ENCODE measurements around the gene CCSAP.
"Not testable (repeated sequence)": the region's sequence is repeated elsewhere in the genome, so short reads cannot be mapped to it uniquely, and the experiment has no call there.

CCSAP gene, protein sequence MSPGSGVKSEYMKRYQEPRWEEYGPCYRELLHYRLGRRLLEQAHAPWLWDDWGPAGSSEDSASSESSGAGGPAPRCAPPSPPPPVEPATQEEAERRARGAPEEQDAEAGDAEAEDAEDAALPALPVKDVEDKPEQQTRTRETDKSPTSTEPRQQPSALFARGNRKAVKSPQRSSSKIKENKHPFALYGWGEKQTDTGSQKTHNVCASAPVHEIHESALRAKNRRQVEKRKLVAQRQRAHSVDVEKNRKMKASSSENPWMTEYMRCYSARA

DNA sequence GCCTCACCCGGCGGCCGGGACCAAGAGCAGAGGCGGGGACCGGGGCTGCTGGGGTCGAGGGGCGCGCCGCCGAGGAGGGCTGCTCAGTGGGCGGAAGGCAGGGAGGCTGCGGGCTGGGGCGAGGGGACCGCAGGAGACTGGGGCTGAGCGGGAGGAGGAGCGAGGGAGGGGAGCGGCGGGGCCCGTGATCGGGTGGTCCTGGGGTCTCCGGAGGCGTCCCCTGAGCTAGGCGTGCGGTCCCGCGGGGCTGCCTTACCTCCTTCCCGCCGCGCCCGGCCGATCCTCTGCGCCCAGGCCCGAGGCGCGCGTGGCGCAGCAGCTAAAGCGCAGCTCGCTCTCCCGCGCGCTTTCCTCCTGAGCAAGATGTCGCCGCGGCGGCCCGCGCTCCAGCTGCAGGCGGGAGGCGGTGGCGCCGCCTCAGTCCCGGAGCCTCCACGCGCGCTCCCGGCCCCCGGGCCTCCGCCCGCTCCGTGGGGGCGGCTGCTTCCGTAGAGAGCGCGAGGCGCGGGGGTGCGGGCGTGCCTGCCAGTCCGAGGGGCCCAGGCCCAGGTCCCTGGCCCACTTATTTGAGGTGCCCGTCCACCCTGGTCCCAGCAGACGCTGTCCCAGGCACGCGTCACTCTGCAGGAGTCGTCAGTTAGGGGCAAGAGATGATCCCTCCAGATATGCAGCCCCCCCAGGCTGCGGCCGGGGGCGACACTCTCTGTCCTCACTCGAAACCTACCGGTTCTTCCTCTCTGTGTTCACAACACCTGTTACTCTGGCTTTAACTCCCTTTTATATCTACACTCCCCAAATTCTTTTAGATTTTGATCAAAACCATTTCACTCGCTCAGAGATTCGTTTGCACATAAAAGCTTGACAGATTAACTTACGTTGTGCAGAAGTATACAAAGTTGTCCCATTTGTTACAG lies at the start of gene CCSAP:
Gene CCSAP, minus strand, starts transcription at position 392 of the 914 bp plus-strand sequence. CDS start 582 bp downstream, outside the sequence.
- peak in 49 of 56 donors; percentile 13 to 84 (median 72) for DNase-seq

DNA sequence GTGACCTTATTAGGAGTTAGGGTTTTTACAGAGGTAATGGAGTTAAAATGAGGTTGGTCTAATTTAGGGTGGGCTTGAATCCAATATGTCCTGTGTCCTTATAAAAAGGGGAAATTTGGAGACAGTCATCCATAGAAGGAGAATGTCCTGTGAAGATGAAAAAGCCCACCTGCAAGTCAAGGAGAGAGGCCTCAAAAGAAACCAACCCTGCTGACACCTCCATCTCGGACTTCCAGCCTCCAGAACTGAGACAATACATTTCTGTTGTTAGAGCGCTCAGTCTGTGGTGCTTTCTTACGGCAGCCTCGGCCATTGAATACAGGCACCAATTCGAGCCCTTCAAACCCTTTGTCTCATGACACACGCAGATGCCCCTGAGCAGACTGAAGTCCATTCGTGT lies 47.3 kb upstream of the CCSAP start:
- no peak for DNase-seq

DNA sequence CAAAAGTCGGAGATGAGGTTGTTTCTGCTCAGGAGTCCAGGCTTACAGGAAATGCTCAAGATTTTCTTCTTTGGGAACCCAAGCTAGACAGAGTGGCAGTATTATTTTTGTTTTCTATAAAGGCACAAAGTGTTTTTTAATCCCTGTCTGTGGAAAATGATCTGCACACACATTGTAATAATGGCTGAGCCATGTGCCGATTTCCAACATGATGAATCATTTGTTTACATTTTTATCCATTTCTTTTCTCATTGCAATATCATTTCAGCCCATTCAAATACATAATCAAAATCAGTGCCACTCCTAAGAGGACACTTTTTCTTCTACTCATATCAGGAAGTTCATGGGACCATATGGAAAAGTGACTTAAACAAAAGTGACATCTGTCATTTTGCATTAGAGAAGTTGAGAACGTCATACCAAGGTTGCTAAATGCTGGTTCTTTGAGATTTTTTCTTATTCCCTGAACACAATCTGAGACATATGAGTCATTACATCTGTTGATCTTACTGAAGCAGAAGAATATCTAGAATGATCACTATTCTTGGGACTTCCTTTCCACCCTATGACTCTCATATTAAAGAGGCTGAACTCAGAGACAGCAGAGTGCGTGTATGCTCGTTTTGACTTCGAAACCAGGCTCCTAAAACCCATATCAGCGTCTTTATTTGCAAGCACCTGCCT lies 46.2 kb upstream of the CCSAP start:
- no peak for DNase-seq

DNA sequence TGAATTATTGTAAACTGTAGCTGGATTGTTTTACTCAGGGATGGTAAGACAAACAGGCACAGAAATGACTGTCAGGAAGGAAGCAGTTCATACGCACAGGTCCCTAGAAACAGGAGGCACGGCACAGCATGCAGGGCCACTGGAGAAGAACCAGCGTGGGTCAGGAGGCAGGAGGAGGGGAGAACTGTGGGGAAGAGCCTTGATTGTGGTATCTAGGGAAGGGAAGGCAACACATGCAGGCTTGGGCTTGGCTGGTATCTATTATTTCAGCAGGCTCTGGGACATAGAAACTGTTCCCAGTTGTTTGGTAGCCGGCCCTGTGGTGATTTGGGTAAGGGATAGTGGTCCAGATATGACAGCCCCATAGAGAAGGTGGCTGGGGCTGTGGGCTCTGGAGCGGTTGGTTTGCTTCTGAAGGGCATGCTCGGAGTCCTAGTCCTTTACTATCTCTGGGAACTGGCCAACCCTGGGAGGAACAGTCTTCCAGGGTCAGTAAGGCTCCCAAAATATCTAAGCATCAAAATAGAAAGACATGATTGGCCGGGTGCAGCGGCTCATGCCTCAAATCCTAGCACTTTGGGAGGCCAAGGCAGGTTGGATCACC lies 43.1 kb upstream of the CCSAP start:
- DNase-seq = no peak

DNA sequence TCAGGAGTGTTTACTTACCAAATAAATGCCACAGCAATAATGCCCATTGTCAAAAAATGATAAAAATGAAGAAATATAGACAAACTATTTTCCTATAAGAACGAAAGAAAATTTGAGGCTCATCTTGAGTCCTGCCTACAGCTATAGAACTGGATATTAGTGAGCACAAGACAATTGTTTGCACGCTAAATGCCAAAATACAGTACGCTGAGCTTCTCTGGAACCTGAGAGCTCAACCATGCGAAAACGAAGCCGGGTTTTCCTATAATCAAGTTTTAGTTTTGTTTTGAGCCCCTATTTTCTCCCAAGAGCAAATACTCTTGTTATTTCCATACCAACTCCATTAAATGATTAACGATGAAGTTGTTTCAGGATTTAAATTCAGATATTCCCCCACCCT lies 42.0 kb upstream of the CCSAP start:
- DNase-seq = no peak

DNA sequence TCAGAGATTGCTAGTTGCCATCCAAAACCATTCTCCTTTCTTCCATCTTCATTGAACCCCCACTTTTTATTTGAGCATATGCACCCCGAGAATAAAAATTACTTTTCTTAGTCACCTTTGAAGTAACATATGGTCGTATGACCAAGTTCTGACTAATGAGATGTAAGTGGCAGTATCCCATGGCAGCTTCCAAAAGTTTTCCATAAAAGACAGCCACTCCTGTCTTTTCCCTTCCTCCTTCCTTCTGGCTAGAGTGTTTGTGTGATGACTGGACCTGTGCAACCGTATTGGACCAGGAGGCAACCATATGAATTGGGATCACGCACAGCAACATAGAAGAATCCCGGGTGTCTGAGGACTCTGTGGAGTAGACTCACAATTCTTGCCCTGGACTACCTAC lies 41.1 kb upstream of the CCSAP start:
- DNase-seq = no peak

DNA sequence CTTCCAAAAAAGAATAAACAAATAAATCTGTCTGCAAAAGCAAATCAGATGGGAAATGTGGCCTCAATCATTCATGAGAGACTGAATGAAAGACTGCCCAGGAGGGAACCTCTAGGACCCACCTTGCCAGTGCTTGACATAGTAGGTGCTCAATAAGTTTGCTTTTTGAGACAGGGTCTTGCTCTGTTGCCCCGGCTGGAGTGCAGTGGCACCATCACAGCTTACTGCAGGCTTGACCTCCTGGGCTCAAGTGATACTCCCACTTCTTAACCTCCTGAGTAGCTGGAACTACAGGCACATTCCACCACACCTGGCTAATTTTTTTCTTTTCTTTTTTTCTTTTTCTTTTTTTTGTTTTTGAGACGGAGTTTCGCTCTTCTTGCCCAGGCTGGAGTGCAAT lies 40.3 kb upstream of the CCSAP start:
- DNase-seq = no peak

DNA sequence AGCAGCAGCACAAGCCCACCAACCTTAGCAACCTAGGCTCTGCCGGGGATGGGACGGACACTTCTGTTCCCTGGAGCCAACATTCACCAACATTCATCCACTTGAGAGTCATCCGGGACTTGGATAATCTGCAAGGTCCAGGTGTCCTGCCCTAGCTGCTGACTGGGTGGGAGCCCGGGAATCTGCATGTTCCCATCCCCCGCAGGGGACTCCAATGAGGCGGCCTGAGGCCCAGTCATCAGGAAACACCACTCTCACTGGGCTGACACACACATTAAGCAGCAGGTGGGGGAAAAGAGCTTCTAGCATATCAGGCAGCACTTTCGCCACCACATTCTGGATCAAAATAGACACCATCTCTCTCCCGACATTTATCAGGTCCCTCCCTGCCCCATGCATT lies 38.4 kb upstream of the CCSAP start:
- no peak for DNase-seq

DNA sequence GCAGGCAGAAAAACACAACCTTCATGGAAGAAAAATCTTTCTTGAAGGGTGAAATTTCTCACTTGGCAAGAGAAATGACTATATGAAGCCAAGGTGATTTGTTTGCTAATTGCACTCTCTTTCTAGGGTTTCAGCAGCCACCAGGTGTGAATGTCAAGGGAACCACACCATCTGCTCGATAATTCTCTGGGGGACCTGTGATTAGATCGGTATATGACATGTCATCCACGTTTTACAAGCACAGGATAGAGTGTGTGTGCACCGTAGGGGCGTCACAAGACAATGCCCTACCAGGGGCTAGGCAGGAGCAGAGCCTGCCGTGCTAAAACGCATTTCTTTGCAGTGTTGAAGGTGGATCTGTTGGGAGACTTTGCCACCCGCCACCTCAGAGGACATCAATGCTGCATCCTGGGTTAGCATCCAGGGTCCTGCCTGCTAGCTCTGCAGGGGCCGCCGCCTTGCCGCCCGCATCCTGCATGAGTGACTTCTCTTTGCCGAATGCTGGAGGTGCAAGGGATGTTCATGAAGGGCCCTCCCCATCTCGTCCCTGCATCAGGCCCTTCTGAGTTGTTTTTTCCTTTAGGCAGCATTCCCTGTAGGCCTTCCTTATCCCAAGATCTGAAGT lies 37.8 kb upstream of the CCSAP start:
- DNase-seq = no peak

DNA sequence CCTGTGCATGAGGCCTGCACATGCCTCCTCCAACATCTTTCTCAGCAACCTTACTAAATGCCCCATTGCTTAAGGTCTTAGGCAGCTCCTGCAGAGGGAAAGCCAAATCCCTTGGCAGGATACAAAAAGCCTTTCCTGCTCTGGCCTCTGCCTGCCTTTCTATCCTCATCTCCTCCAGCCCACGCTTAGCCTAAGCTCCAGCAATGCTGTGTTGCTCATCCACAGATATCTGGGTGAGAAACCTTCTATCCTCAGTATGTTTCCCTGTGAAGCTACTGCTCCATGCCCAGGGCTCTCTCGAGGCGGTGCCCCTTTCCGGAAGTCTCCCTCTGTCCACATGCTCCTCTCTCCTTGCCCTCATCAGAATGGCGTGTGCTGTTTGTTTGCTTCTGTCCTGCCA lies 37.0 kb upstream of the CCSAP start:
- no peak for DNase-seq

DNA sequence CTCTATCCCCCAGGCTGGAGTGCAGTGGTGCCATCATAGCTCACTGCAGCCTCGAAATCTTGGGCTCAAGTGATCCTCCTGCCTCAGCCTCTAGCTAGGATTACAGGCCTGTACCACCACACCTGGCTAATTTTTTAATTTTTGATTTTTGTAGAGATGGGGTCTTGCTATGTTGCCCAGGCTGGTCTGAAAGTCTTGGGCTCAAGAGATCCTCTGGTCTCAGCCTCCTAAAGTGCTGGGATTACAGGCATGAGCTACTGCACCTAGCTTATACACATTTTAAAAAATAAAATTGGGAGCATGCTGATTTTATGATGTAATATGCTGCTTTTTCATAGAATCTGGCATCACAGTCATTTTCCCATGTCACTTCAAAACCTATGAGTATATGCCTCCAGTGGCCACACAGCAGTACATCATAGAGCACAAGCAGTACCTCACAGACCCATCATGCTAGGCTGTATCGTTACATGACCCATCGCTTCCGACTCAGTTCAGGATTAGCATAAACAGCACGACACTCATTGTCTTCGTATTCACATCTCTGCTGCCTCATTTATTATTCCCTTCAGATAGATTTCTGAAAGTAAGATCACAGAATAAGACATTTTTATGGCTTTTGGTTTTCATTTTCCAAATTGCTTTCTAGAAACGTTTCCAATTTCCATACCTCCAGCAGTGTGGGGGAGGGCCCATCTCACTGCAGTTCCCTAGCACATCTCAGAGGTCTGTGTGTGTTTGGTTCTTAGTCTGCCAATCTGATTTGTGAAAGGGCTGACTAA lies 35.9 kb upstream of the CCSAP start:
- peak in 1 of 56 donors; percentile 9 for DNase-seq

DNA sequence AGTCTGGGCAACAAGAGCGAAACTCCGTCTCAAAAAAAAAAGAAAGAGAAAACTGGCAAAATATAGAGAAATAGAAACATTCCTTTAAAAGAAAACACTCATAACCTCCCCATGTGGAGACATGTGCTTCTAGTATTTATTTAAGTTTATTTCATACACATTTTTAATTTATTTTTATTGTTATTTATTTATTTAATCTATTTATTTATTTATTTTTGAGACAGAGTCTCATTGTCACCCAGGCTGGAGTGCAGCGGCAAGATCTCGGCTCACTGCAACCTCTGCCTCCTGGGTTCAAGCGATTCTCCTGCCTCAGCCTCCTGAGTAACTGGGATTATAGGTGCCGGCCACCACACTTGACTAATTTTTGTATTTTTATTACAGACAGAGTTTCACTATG lies 35.2 kb upstream of the CCSAP start:
- not testable (repeated sequence) for DNase-seq

DNA sequence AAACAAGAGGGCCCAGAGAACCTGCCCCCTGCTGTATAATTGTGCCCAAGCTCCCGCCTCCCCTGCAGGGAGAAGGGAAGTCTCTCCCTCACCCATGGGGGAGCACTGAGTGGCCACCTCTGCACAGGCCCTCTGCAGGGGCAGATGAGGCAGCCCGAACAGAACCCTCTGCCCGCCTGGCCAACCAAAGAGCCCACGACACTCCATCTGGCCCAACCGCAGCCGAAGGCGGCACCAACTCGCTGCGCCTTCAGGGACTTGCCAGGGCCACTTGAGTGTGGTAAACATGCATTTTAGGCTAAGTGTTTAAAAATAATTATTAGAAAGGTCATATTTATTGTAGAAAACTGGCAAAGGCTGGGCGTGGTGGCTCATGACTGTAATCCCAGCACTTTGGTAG lies 34.6 kb upstream of the CCSAP start:
- DNase-seq = no peak

DNA sequence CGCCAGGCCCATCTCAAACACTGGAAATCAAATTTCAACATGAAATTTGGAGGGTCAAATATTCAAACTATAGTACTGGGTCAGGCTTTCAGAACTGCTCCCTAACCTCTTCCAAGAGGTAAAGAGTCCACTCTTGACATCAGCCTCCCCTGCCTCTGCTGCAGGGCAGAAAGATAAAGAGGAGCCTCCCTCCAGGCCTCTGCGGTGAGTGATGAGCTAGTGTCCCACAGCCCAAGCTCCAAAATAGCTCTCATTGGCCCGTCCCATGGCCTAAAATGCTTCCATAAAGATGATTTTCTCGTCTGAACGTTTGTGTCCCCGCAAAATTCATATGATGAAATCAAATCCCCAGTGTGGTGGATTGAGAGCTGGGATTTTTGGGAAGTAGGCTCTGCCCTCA lies 33.7 kb upstream of the CCSAP start:
- no peak for DNase-seq

DNA sequence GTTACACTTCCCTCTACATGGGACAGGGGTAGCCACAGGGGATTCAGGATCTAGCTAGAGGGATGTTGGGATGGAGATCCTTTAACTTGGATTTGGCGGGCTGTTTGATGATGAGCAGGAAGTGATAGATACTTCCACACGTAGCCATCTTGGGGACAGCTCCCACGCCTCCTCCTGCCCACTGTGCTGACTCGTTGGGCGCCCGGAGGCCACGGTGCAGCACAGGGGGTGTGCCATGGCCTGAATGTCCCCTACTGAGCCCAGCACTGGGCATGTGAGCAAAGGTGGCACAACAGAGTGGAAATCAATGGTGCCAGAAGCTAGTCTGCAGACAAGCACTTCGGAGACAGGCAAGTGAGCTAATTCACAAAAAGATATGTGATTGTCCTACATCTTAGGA lies 31.6 kb upstream of the CCSAP start:
- no peak for DNase-seq

DNA sequence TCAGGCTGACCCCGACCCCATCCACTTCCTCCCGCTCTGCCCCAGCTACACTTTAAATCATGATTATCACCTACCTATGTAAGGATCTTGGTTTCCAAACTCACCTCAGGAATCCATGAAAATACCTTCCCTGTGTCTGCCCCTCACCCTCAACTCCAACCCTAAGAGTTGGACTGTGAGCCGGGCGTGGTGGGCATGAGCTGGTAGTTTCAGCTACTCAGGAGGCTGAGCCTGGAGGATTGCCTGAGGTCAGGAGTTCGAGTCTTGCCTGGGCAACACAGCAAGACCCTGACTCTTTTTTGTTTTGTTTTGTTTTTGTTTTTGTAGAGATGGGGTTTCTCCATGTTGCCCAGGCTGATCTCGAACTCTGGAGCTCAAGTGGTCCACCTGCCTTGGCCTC lies 30.5 kb upstream of the CCSAP start:
- no peak for DNase-seq

DNA sequence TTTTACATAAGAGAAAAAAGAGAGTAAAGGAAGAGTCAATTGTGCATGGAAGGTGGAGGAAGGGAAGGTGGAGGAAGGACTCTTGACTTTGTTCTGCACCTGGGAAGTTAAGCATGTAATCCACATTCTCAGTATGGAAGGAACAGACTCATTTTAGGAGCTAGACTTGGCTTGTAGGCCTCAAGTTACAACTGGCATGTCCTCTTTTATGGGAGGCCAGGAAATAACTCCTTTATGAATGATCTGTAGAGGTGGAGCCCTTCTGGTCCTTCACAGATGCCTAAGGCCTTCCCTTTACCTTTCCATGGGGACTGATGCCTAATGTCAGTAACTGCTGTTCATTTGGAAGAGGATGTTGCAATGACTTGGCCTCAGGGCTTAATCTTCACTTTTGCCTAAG lies 29.4 kb upstream of the CCSAP start:
- no peak for DNase-seq

DNA sequence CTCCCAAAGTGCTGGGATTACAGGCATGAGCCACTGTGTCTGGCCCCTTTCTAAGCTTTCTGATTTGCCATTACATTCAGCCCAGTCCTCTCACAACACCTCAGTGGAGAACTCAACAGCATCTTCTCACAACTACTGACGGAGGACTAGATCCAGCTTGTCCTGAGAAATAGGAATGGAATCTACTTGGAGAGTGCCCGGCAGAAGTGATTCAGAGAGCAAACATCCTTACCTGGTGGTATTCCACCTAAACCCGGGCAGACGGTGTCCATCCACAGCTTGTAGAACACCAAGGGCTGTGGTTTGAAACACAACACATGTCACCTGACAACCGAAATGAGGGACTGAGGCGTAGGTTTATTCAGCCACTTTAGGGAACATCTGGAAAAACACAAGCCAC lies 28.8 kb upstream of the CCSAP start:
- DNase-seq = no peak

DNA sequence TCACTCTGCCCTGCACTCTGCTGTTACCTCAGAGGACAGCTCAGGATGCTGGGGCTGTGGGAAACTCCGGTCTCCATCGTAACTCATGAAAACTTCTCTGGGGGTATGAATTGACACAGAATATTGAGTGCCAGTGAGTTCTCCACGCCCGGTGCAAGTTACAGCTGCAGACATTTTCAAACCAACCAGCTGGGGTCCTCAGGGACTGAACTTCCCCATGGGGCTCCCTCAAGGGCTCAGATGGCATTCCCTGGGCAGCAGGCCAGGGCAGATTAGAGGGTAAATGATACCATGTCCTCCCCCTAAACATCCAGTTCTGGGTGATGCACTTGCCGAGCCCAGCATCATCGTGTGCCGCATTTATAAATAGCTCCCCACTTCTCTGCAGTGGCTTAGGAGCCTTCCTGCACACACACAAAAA lies 27.8 kb upstream of the CCSAP start:
- peak in 8 of 56 donors; percentile 3 to 40 (median 17) for DNase-seq

DNA sequence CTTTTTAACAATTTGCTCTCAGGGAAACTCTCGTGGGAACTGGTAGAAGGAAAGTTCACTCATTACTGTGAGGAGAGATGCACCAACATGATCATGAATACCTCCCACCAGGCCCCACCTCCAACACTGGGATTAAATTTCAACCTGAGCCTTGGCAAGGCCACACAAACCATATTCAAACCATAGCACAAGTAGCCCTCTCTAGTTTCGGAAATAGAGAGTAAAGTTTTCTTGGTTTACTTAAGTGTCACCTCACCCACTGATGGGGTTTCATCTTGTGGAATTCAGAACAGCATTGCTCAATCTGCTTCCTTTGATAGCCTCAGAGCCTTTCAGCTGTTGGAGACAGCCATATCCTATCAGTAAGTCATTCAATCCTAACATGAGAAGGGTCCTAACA lies 25.5 kb upstream of the CCSAP start:
- no peak for DNase-seq
